GM12865 (cell line): ENCODE data around the gene ADAM12.

ENCODE experiments used
- DNase-seq: peaks from one replicate; pipeline ENCODE4 v3.0.0; 2010; ENCODE audit warnings: low read depth
- H3K4me3 ChIP-seq: 2 replicates; pipeline ENCODE4 v1.5.1; 2011; ENCODE audit warnings: mild to moderate bottlenecking, low read depth, low read length, control low read depth
- TF ChIP-seq, protein P1 (sequence below): IDR thresholded peaks from 2 replicates; pipeline ENCODE4 v1.5.1; 2011; ENCODE audit warnings: low read length, control low read depth, low read depth, inconsistent platforms; ENCODE audit not compliant: insufficient read depth; ENCODE audit errors: missing control alignments

ADAM12 gene

DNA sequence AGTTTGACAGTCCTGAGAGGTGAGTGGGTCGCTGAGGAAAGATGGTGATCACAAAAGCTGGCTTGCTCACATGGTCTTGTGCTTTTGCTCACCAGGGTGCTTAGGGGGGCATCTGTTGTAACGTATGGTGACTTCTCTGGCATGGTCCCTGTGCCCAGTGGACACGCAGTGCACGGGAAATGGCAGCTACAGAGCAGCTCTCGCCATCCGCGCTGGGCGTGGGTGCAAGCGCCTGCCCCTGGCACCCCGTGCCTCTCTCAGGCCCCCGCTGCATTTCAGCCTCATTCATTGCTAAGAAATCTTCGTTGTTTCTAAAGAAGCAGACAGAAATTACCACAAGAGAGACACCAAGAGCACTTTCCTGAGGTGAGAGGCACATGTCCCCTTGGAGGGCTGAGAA lies 390.7 kb downstream of the ADAM12 start:
- H3K4me3 ChIP-seq = no peak overlapping the region
- TF ChIP-seq, protein P1, sequence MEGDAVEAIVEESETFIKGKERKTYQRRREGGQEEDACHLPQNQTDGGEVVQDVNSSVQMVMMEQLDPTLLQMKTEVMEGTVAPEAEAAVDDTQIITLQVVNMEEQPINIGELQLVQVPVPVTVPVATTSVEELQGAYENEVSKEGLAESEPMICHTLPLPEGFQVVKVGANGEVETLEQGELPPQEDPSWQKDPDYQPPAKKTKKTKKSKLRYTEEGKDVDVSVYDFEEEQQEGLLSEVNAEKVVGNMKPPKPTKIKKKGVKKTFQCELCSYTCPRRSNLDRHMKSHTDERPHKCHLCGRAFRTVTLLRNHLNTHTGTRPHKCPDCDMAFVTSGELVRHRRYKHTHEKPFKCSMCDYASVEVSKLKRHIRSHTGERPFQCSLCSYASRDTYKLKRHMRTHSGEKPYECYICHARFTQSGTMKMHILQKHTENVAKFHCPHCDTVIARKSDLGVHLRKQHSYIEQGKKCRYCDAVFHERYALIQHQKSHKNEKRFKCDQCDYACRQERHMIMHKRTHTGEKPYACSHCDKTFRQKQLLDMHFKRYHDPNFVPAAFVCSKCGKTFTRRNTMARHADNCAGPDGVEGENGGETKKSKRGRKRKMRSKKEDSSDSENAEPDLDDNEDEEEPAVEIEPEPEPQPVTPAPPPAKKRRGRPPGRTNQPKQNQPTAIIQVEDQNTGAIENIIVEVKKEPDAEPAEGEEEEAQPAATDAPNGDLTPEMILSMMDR = no peak
- no peak for DNase-seq

DNA sequence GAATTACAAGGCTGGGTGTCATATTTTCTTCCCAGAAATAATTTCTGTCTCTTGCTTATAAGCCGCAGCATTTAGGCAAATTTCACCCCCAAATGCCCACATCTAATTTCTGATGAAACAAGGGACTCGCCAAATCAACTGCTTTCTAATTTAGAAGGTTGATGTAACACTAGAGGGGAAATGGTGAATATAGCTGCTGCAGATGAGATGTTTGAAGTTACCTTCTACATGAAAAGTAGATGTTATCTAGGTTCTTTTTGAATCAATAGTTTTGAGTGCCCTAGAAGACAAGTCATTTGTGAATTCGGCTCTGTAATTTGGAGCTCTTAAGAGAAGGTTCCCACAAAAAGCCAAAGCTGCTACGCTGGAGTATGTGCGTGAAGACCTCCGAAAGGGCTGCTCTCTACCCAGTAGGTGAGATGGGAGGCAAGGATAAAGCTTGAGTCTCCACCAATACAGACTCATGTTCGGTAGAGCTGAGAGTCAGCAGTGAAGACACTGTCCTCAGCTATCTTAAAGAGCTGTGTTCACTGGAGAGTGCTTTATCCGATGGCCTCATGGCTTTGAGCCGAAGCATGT lies 392.5 kb downstream of the ADAM12 start:
- no peak for DNase-seq
- TF ChIP-seq, protein P1 = no peak
- no peak overlapping the region for H3K4me3 ChIP-seq

DNA sequence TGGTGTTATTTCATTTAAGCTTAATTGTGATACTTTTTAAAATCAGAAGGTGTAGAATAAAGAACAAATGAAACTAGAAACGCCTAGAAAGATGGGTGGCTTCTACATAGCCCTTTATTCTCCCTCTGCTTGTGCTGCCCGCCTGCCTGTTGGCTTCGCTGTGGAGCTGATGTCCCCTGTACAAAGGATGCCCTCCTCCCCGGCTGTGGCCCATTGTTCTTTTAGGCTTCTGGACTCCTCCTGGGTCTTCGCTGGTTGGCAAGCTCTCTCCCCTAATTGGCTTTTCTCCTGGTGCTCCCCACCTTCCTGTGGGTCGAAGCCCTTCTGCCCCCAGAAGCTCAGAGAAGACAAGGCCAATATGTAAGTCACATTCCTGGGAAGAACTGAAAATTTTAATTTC lies 393.7 kb downstream of the ADAM12 start:
- DNase-seq = no peak
- H3K4me3 ChIP-seq = no peak overlapping the region
- TF ChIP-seq, protein P1 = no peak

DNA sequence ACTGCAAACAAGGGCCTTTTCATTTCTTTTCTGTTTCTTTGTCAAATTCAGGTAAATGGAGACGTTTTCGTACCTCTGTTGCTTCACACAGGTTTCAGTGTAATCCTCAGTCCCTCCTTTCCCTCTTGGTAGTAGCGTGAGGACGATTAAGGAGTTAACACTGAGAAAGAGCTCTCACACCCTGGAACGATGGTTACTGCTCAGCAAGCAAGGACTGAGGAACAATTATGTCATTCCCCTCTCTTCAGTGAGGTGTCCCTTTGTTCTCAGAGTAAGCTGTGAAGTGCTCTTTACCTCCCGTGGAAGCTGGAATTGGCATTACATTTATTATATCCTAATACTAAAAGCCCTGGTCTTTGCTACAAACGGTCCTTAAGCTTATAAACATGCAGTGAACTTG lies 396.0 kb downstream of the ADAM12 start:
- TF ChIP-seq, protein P1 = no peak
- DNase-seq = no peak
- no peak overlapping the region for H3K4me3 ChIP-seq

DNA sequence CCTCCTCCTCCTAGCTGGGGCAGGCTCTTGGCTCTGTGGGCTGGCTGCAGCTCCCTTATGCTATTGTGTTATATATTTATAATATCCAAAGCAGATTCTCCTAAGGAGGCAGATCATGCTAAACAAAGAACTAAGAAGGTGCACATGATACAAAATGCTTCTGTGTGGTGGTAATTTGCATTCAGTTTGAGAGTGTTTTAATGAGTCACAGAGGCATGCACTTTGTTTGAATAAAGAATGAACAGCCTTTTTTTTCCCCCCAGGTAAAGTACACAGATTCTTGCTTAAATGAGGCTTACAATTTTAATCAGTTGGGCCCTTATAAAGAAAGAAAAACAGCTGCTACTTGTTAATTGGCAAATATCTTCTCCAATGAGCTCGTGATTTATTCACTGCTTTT lies 396.9 kb downstream of the ADAM12 start:
- no peak overlapping the region for H3K4me3 ChIP-seq
- TF ChIP-seq, protein P1 = no peak
- no peak for DNase-seq

DNA sequence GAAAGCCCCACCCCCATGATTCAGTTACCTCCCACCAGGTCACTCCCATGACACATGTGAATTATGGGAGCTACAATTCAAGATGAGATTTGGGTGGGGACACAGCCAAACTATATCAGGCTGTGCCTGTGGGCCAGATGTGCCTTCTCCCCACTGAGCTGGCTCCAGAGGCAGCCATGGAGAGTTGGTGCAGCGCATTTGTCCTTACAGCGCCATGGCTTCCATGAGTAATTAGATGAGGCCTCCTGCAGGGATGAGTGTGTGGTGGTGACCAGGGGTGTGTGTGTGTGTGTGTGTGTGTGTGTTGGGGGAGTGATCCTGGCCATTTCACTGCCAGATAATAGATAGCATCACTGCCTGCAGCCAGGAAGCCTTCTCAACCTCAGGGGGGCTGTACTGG lies 397.3 kb downstream of the ADAM12 start:
- no peak overlapping the region for H3K4me3 ChIP-seq
- TF ChIP-seq, protein P1 = no peak
- no peak for DNase-seq

DNA sequence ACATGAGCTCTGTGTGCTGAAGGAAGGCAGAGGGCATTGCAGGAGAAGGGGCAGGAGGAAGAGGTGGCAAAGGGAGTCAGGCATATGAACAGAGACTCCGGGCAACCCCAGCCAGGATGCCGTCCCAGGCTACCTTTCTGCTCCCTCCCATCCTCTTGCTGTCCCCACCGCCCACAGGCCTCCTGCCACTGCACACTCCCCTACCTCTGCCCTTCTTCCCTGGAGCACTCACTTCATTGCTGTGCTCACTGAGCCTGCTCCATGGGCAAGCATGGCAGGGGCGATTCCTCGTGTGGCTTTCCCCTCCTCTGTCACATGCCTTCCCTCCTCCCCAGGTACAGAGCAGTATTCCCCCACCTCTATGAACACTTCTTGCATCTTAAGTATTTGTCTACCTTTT lies 398.5 kb downstream of the ADAM12 start:
- TF ChIP-seq, protein P1 = no peak
- no peak for DNase-seq

More for the DNA sequence above, 398.5 kb downstream of the ADAM12 start:
- H3K4me3 ChIP-seq = no peak overlapping the region
